ENCODE data around the gene ZNF625.

ZNF625 gene

DNA sequence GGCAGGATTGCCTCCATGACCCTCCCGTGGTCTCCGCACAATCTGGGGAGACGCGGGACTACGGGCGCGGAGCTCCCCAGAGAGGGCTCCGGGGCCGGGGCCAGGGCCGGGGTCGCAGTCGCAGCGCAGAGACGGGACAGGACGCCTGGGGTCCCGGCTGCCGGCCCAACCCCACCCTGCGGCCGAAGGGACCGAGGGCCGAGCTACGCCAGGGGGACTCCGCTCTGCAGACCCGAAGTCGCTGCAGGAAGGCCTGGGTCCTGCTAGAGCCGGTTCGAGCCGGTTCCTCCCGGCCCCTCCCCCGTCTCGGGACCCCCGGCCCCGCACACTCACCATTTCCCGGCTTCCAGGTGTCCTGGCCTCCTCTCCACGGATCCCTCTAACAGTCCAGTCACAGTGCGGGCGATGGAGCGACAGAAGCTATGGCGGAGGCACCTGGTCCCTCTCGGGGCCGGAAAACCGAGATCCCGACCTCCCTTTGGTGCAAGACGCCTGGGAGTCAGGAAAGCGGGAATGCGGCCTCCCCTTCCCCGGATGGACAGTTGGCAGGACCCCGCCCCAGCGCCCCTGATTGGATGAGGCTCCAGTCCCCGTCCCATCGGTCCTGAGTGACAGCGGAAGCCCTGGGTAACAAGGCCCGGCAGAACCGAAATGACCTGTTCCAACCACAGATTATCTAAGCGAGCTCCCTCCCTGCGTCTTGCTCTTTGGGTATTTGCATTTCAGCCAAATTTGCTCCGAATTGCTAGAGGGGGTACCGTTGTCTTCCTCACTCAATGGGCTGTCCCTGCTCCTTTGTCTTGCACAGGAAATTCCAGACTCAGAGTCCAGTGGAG, at the start of gene ZNF625:
Gene ZNF625, minus strand, starts transcription at position 512 of the 836 bp plus-strand sequence. Its CDS starts 176 bp downstream, at position 336.
- DNase-seq (ENCODE audit: low read depth) = no peak

DNA sequence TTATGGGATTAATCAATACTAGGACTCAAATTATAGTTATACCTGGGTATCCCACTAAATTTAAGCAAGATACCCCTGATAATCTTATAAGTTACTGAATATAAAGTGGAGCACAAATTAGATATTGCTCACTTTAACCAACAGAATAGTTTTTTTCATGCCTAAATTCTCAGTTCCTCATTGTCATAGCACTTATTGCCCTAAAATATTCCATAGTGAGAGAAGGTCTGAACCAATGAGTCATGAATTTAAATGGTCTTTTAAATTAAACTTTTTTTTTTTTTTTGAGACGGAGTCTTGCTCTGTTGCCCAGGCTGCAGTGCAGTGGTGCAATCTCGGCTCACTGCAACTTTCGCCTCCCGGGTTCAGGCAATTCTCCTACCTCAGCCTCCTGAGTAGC, 48.8 kb upstream of the ZNF625 start:
- no peak for DNase-seq (ENCODE audit: low read depth)

- DNase-seq (ENCODE audit: low read depth) = peak; percentile 47
These were observed 45.7 kb upstream of the ZNF625 start for GRCh38 chr19:12202250-12202649.

- no peak for DNase-seq (ENCODE audit: low read depth)
These were observed 43.4 kb upstream of the ZNF625 start for GRCh38 chr19:12199757-12200419.

DNA sequence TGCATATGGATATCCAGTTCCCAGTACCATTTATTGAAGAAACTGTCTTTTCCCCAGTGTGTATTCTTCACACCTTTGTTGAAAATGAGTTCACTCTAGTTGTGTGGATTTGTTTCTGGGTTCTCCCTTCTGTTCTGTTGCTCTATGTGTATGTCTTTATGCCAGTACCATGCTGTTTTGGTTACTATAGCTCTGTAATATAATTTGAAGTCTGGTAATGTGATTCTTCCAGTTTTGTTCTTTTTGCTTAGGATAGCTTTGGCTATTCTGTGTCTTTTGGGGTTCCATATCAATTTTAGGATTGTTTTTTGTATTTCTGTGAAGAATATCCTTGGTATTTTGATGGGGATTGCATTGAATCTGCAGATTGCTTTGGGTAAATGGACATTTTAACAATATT, 41.6 kb upstream of the ZNF625 start:
- DNase-seq (ENCODE audit: low read depth) = no peak

DNA sequence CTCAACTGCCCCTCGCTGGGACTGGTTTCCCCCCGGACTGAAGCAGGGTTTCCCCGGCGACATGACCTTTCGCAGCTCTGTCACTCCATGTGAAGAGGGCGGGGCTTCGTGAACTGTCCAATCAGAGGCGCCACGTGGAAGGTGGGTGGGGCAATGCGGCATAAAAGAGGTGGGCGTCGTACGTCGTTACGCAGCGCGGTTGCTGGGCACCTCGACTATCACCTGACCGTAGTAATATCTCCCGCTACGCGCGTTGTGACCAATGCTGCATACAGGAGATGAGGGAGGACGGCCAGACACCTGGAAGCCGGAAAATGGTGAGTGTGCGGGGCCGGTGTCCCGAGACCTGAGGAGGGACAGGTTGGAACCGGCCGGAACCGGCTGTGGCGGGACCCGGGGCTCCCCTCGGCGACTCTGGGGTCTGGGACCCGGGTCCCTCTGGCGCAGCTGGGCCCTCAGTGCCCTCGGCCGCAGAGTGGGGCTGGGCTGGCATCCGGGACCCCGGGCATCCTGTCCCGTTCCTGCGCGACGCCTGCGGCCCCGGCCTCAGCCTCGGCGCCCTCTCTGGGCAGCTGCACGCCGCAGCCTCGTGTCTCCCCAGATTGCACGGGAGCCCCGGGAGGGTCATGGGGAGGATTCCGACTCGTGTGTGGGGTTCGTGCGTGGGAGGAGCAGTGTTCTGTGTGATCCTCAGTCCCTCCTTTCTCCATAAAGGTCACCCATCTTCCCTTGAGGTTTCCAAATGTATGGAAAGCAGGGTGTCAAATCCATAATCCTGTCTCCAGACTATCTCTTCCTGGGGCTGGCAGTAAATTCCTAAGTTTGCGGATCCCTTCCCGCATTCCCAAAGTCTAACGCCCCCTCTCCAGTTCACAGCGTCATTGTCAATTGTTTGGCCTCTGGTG, 38.5 kb upstream of the ZNF625 start:
- peak; percentile 61 for DNase-seq (ENCODE audit: low read depth)

DNA sequence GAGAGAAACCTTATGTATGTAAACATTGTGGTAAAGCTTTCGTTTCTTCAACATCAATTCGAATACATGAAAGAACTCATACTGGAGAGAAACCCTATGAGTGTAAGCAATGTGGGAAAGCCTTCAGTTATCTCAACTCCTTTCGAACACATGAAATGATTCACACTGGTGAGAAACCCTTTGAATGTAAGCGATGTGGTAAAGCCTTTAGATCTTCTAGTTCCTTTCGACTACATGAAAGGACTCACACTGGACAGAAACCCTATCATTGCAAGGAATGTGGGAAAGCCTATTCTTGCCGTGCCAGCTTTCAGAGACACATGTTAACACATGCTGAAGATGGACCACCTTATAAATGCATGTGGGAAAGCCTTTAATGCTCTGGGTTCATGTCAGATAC, 31.1 kb upstream of the ZNF625 start:
- no peak for DNase-seq (ENCODE audit: low read depth)

- no peak for DNase-seq (ENCODE audit: low read depth)
These were observed 23.8 kb upstream of the ZNF625 start for GRCh38 chr19:12180377-12180776.

- no peak for DNase-seq (ENCODE audit: low read depth)
These were observed 10.1 kb upstream of the ZNF625 start for GRCh38 chr19:12166626-12167025.

DNA sequence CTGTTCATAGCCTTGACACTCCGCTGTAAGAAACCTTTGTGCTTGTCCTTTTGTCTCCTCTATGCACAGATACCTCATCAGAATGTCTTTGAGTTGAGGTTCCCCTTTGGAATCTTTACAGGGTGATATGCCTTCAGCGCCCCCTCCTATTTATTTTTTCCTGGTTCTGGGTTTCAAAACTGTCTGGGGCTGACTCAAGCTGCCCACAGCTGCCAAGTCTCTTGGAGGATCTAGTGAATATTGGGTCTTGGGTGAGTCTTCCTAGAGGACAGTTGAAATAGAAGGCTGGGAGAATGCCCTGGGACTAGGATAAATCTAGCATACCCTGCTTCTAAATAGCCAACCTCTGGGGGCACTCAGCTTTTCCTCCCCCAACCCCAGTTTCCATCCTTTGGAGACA, 7.3 kb upstream of the ZNF625 start:
- no peak for DNase-seq (ENCODE audit: low read depth)

- peak; percentile 87 for DNase-seq (ENCODE audit: low read depth)
These were observed 6.6 kb upstream of the ZNF625 start, which contains the start of gene ZNF136 for GRCh38 chr19:12162882-12163806. Gene ZNF136, plus strand, starts transcription at chr19:12163096. Its CDS starts 108 bp downstream, at chr19:12163204.

DNA sequence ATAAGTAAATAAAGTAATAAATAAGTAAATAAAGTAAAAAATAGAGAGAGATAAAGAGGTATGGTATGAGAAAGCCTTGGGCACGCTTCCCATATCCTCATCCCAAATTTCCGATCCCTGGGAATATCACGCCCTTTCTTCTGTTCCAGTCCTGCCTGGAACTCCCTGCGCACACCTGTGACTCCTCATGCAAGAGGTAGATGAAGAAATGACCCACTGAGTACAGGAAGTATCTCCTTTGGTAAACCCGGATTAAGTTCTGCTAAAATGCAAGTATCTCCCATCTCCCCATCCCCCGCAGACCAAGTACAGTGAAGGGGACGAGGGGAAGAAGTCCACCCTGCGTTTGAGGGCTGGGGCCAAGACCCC, 6.0 kb upstream of the ZNF625 start:
- DNase-seq (ENCODE audit: low read depth) = no peak

DNA sequence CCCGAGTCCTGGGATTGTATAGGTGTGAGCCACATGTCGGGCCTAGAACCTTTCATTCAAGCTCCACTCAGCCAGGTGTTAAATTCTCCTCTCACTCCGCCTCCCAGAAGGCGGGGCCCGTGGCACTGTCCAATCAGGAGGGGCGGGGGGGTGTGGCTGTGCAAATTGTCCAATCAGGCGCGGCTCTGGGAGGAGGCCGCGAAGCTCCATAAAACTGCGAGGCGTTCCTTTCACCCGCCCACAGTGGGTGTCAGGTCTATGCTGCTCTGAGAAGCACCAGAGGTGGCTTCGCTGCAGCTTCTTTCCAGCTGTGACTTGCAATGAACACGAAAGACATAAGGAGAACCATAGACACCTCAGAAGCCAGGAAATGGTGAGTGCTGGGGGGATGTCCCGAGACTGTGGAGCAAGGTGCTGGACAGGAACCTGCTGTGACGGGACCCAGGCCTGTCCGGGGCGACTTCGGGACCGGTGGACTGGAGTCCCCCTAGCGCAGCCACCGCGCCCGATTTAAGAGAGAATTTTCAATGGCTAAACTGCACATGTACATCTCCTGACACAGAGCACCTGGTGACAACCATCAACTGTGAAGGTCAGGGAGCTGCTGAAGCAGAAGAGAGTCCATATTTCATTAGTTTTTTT, 3.4 kb upstream of the ZNF625 start:
- no peak for DNase-seq (ENCODE audit: low read depth)

DNA sequence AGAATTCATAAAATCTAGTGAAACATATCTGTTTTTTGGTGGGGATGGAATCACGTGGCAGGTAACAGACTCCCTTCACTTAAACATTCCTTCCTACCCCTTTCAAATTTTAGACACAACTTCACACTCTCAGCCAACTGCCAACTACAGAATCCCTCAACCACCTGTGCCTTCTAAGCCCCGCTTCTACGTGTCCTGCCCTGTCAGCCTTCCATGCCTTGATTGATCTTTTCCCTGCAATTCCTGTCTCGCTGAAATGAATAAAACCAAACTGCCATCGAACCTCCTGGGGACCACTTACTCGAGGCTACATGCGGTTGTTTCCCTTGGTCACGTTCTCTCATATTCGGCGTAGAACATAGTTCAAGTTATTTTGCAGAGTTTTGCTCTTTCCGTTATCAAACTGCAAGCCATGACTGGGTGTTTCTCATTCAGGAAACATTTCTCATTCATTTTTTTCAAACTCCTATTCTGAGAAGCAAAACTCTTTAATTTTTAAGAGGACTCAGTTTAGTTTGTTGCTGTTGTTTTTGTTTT, 1.1 kb downstream of the ZNF625 start:
- no peak for DNase-seq (ENCODE audit: low read depth)

- DNase-seq (ENCODE audit: low read depth) = no peak
These were observed 11.2 kb downstream of the ZNF625 start for GRCh38 chr19:12145348-12145747.

DNA sequence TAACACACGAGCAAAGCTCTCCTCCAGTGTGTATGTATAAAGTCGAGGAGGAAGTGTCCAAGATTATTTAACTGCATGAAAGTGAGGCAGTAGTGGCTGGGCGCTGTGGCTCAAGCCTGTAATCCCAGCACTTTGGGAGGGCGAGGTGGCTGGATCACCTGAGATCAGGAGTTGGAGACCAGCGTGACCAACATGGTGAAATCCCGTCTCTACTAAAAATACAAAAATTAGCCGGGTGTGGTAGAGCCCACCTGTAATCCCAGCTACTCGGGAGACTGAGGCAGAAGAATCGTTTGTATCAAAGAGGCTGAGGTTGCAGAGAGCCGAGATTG, 15.2 kb downstream of the ZNF625 start:
- no peak for DNase-seq (ENCODE audit: low read depth)

- DNase-seq (ENCODE audit: low read depth) = peak; percentile 79
These were observed 15.8 kb downstream of the ZNF625 start for GRCh38 chr19:12140545-12141404.

- DNase-seq (ENCODE audit: low read depth) = peak; percentile 87
These were observed 16.5 kb downstream of the ZNF625 start, which contains the start of gene ZNF20 for GRCh38 chr19:12139885-12140544. Gene ZNF20, minus strand, starts transcription at chr19:12140350. Its CDS starts 168 bp downstream, at chr19:12140182.

DNA sequence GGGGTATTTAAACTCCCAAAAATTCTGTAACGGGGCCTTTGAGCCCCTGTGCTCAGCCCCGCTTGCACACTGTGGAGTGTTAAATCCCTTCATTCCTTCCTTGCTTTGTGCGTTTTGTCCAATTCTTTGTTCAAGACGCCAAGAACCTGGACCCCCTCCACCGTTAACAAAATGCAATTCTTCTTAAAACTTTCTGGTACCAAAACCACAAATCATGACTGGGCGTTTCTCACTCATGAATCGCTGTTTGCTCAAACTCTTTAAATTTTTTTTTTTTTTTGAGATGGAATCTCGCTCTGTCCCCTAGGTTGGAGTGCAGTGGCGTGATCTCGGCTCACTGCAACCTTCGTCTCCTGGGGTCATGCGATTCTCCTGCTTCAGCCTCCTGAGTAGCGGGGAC, 17.3 kb downstream of the ZNF625 start:
- no peak for DNase-seq (ENCODE audit: low read depth)

All from stimulated activated CD8-positive, alpha-beta memory T cell treated with anti-CD3 and anti-CD28 coated beads, Interleukin-12 subunit alpha, Interleukin-12 subunit beta, amount 100 ng/mL, for 1 hour (primary cell).